PC-9 (cell line): ENCODE results near the gene MYO1C. TPM values are rescaled to one million over a fixed set of nuclear protein-coding genes. Genes with fewer than 3 reads are reported as not detected.

Experiments
- BruUV-seq: library from RNA; stranded (reverse); fragments of 400-500 nt; replicated peaks from 2 replicates; lab custom pipeline; 2021; lab: Mats Ljungman, UMichigan
- CTCF ChIA-PET: fragments of 300-600 bp; sonication (Branson Sonifier 250); formaldehyde crosslinking; loops from one replicate; lab custom pipeline; 2022; ENCODE audit warnings: antibody characterized with exemption; lab: Charles Lee
- POLR2A ChIA-PET: fragments of 300-600 bp; sonication (Branson Sonifier 250); formaldehyde crosslinking; loops from one replicate; lab custom pipeline; 2022; ENCODE audit warnings: antibody characterized with exemption; ENCODE audit not compliant: unreplicated experiment; lab: Charles Lee
- DNase-seq, 2 experiments: peaks; one replicate each; pipeline versions ENCODE4 v3.0.0 to v3.0.0-alpha.2; 2015 to 2022; ENCODE audit warnings: mixed read lengths in 1 of 2
- H2AFZ ChIP-seq: fragments of 200-600 bp; sonication (generic); 2 replicates; pipeline ENCODE4 v1.8.1; 2017; ENCODE audit warnings: antibody characterized with exemption
- H3F3A ChIP-seq: fragments of 200-600 bp; sonication (generic); 2 replicates; pipeline ENCODE4 v1.8.1; 2017; ENCODE audit warnings: antibody characterized with exemption, mild to moderate bottlenecking, low read depth; ENCODE audit not compliant: insufficient read depth
- H3K27ac ChIP-seq: fragments of 200-600 bp; sonication (generic); 2 replicates; pipeline ENCODE4 v1.6.1; 2016; ENCODE audit warnings: mixed run types
- H3K27me3 ChIP-seq: fragments of 200-600 bp; sonication (generic); 2 replicates; pipeline ENCODE4 v1.6.1; 2016; ENCODE audit warnings: low read depth, mixed run types; ENCODE audit not compliant: insufficient read depth
- H3K36me3 ChIP-seq: fragments of 200-600 bp; sonication (generic); 2 replicates; pipeline ENCODE4 v1.6.1; 2016; ENCODE audit warnings: low read depth, mixed run types
- H3K4me1 ChIP-seq: fragments of 200-600 bp; sonication (generic); replicated peaks from 2 replicates; pipeline ENCODE4 v1.6.1; 2016; ENCODE audit warnings: mixed run types; ENCODE audit not compliant: insufficient read depth
- H3K4me2 ChIP-seq: fragments of 200-600 bp; sonication (generic); 2 replicates; pipeline ENCODE4 v1.6.1; 2017; ENCODE audit warnings: mixed run types
- H3K4me3 ChIP-seq: fragments of 200-600 bp; sonication (generic); 2 replicates; pipeline ENCODE4 v1.6.1; 2016; ENCODE audit warnings: mixed run types
- H3K79me2 ChIP-seq: fragments of 200-600 bp; sonication (generic); 2 replicates; pipeline ENCODE4 v1.6.1; 2017; ENCODE audit warnings: low read depth, mixed run types
- H3K9me2 ChIP-seq: fragments of 200-600 bp; sonication (generic); 2 replicates; pipeline ENCODE4 v1.8.1; 2017; ENCODE audit warnings: mild to moderate bottlenecking; ENCODE audit not compliant: insufficient read depth
- H3K9me3 ChIP-seq: fragments of 200-600 bp; sonication (generic); 2 replicates; pipeline ENCODE4 v1.8.1; 2016; ENCODE audit warnings: low read depth; ENCODE audit not compliant: insufficient read depth
- H4K20me1 ChIP-seq: fragments of 200-600 bp; sonication (generic); 2 replicates; pipeline ENCODE4 v1.8.1; 2017; ENCODE audit not compliant: insufficient read depth
- EZH2 ChIP-seq: fragments of 200-600 bp; sonication (generic); IDR thresholded peaks from 2 replicates; pipeline ENCODE4 v1.8.0; 2017; ENCODE audit warnings: antibody characterized with exemption, low read depth
- intact Hi-C: fragments of 100-400 bp; cut with micrococcal nuclease; formaldehyde crosslinking; loops from one replicate; pipeline ENCODE4 v1.10.0; 2022; ENCODE audit not compliant: unreplicated experiment
- total RNA-seq: library from RNA; stranded (reverse); gene quantifications from 2 replicates; pipeline ENCODE4 v1.2.3, GENCODE V29; 2021
- TF ChIP-seq, protein P1 (sequence below): fragments of 200-600 bp; sonication (generic); conservative IDR thresholded peaks from 2 replicates; pipeline ENCODE4 v1.6.1; 2017; ENCODE audit warnings: mixed run types, antibody characterized with exemption, mild to moderate bottlenecking, moderate library complexity

The MYO1C gene
- total RNA-seq, 1 experiment from 2014 or later, result 237 TPM

DNA sequence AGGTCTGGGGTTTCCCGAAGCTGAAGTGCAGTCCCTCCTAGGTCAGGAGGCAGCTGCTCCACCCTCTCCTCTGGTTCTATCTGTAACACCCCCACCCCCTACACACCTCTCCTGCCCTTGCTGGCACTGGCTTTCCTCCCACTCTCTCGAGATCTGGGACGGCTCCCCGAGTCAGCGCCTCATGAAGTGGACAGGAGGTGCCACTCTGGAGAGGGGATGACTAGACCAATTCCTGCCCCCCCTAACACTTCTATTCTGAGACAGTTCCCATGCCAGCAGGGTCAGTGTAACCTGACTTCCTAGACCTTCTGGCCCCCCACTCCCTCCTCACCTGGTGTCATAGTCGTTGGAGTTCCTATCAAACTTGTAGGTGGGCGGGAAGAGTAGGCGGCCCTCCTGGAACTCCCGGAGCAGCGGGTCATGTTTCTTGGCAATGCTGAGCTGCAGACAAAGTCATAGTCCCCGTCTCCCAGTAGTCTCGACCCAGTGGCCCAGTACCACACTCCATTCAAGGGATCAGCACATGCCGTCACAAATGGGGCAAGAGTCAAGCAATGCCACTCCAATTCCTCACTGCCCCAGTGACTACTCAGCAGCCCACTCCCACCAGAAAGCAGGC is 14.3 kb upstream of the MYO1C start:
- TF ChIP-seq, protein P1, sequence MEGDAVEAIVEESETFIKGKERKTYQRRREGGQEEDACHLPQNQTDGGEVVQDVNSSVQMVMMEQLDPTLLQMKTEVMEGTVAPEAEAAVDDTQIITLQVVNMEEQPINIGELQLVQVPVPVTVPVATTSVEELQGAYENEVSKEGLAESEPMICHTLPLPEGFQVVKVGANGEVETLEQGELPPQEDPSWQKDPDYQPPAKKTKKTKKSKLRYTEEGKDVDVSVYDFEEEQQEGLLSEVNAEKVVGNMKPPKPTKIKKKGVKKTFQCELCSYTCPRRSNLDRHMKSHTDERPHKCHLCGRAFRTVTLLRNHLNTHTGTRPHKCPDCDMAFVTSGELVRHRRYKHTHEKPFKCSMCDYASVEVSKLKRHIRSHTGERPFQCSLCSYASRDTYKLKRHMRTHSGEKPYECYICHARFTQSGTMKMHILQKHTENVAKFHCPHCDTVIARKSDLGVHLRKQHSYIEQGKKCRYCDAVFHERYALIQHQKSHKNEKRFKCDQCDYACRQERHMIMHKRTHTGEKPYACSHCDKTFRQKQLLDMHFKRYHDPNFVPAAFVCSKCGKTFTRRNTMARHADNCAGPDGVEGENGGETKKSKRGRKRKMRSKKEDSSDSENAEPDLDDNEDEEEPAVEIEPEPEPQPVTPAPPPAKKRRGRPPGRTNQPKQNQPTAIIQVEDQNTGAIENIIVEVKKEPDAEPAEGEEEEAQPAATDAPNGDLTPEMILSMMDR, result no peak
- TF ChIP-seq EZH2, result no peak
- ChIA-PET POLR2A (no interaction called here), CTCF (interaction anchor here (0.6 kb wide), 1 partner anchor 30 kb away, joined by 5 read pairs; no protein-coding TSS in a partner anchor)
- no peak overlapping the region for H2AFZ ChIP-seq
- no peaks in the 10 kb centered on the region for H3K79me2 ChIP-seq
- DNase-seq, result no peak
- no TSS peak for BruUV-seq
- H3K4me3 ChIP-seq, result no peak overlapping the region
- no peaks in the 10 kb centered on the region for H3K36me3 ChIP-seq
- no peaks in the 10 kb centered on the region for H3K4me1 ChIP-seq
- intact Hi-C loops, result no loop called here
- no peaks in the 10 kb centered on the region for H3K27me3 ChIP-seq
- no peak overlapping the region for H3K4me2 ChIP-seq
- H4K20me1 ChIP-seq, result no peaks in the 10 kb centered on the region; the same call in 1 of the 2 replicates
- H3K9me2 ChIP-seq, result no peaks in the 10 kb centered on the region
- H3K27ac ChIP-seq, result no peak overlapping the region
- no peaks in the 10 kb centered on the region for H3K9me3 ChIP-seq
- peaks cover 9% of the 10 kb centered on the region; the same call in 1 of the 2 replicates for H3F3A ChIP-seq

GRCh38 chr17:1505586-1505985 is 13.1 kb upstream of the MYO1C start:
- H2AFZ ChIP-seq, result no peak overlapping the region
- H3K27me3 ChIP-seq, result no peaks in the 10 kb centered on the region
- ChIA-PET CTCF (no interaction called here), POLR2A (no interaction called here)
- H3K4me2 ChIP-seq, result no peak overlapping the region
- no peaks in the 10 kb centered on the region for H3K9me2 ChIP-seq
- H3K4me1 ChIP-seq, result no peaks in the 10 kb centered on the region
- no peak for DNase-seq
- no peaks in the 10 kb centered on the region for H3K9me3 ChIP-seq
- intact Hi-C loops, result no loop called here
- no peaks in the 10 kb centered on the region for H4K20me1 ChIP-seq
- BruUV-seq, result no TSS peak
- H3K36me3 ChIP-seq, result no peaks in the 10 kb centered on the region
- no peaks in the 10 kb centered on the region for H3K79me2 ChIP-seq
- no peak for TF ChIP-seq EZH2
- TF ChIP-seq, protein P1, result no peak
- no peak overlapping the region for H3K4me3 ChIP-seq
- H3F3A ChIP-seq, result peaks cover 9% of the 10 kb centered on the region; the same call in 1 of the 2 replicates
- H3K27ac ChIP-seq, result no peak overlapping the region

DNA sequence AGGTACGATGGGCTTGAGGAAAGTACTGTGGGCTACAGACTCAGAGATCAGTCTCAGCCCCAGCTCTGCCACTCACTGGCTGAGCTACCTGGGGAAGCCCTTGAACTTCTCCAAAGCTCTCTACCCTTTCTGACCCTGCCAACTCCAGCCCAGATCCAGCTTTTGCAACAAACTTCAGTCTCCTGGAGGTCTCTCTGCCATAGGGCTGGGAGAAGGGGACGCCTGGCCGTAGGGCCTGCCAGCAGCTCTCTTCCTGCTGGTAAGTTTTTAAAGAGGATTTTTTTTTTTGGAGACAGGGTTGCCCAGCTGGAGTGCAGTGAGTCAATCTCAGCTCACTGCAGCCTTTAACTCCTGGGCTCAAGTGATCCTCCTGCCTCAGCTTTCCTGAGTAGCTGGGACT is 12.4 kb upstream of the MYO1C start:
- H3K4me3 ChIP-seq, result no peak overlapping the region
- no peak overlapping the region for H3K27ac ChIP-seq
- intact Hi-C loops, result no loop called here
- H3K4me2 ChIP-seq, result no peak overlapping the region
- no TSS peak for BruUV-seq
- no peaks in the 10 kb centered on the region for H3K79me2 ChIP-seq
- no peak for DNase-seq
- TF ChIP-seq, protein P1, result no peak
- TF ChIP-seq EZH2, result no peak
- ChIA-PET CTCF (no interaction called here), POLR2A (interaction anchor here (0.6 kb wide), 1 partner anchor 49 kb away, joined by 3 read pairs; no protein-coding TSS in a partner anchor)
- H3K9me2 ChIP-seq, result no peaks in the 10 kb centered on the region
- H3K4me1 ChIP-seq, result no peaks in the 10 kb centered on the region
- no peaks in the 10 kb centered on the region for H3K9me3 ChIP-seq
- H2AFZ ChIP-seq, result no peak overlapping the region
- H3K36me3 ChIP-seq, result no peaks in the 10 kb centered on the region
- no peaks in the 10 kb centered on the region for H4K20me1 ChIP-seq
- no peaks in the 10 kb centered on the region for H3K27me3 ChIP-seq
- H3F3A ChIP-seq, result peaks cover 6% of the 10 kb centered on the region; the same call in 1 of the 2 replicates
